PFSK-1 (cell line): ENCODE measurements around the gene LDLRAD2.

Source experiments
- FOXP2 ChIP-seq: optimal IDR thresholded peaks from 2 replicates; pipeline ENCODE3; 2011; ENCODE audit warnings: borderline replicate concordance, control low read depth, inconsistent platforms; ENCODE audit not compliant: insufficient read depth; ENCODE audit errors: extremely low read length, extremely low read depth
- POLR2AphosphoS5 ChIP-seq: IDR thresholded peaks from 2 replicates; pipeline ENCODE4 v1.6.1; 2012; ENCODE audit warnings: low read depth, mild to moderate bottlenecking, control low read depth, low read length, moderate library complexity
- SIN3A ChIP-seq: IDR thresholded peaks from 2 replicates; pipeline ENCODE4 v1.6.1; 2012; ENCODE audit warnings: mild to moderate bottlenecking, low read length, moderate library complexity, borderline replicate concordance; ENCODE audit not compliant: insufficient read depth
- TAF1 ChIP-seq: IDR thresholded peaks from 2 replicates; pipeline ENCODE4 v1.6.1; 2012; ENCODE audit warnings: low read length, control low read depth, borderline replicate concordance; ENCODE audit not compliant: insufficient read depth
- TF ChIP-seq, protein P1 (sequence below), 2 experiments: IDR thresholded peaks; 2 replicates each; pipeline versions ENCODE4 v1.6.1 to v1.8.0; 2011 to 2012; ENCODE audit warnings: low read depth in 2 of 2, low read length in 2 of 2, control low read depth in 1 of 2, inconsistent platforms in 1 of 2, mild to moderate bottlenecking in 1 of 2, moderate library complexity in 1 of 2; ENCODE audit not compliant: insufficient read depth in 1 of 2

DNA sequence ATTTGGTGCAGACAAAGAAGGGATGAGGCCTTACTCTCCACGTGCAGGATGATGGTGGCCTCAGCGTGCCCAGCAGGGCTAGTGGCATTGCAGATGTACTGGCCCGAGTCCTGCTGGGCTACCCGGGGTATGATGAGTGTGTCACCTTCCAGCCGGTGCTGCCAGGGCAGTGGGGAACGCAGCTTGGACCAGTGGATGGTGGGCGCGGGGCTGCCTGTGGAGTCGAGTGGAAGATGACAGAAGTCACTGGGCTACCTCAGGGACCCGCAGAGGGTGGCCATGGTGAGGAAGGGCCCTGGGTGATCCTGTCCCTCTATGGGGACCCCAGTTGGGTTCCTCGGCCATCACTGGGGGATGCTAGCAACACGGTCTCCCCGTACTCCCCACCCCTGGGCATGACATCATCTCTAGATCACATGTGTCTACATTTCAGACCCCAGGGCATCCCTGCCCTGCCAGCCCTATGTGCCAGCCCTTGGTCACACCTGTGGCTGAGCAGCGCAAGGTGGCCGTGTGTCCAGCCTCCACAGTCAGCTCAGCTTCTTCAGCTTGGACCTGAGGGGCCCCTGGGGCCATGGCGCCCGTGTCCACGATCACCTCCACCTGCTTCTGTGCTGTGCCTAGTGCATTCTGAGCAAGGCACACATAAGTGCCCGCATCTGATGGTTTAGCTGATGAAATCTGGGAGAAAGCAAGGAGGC, 27.4 kb downstream of the LDLRAD2 start:
- TF ChIP-seq, protein P1, sequence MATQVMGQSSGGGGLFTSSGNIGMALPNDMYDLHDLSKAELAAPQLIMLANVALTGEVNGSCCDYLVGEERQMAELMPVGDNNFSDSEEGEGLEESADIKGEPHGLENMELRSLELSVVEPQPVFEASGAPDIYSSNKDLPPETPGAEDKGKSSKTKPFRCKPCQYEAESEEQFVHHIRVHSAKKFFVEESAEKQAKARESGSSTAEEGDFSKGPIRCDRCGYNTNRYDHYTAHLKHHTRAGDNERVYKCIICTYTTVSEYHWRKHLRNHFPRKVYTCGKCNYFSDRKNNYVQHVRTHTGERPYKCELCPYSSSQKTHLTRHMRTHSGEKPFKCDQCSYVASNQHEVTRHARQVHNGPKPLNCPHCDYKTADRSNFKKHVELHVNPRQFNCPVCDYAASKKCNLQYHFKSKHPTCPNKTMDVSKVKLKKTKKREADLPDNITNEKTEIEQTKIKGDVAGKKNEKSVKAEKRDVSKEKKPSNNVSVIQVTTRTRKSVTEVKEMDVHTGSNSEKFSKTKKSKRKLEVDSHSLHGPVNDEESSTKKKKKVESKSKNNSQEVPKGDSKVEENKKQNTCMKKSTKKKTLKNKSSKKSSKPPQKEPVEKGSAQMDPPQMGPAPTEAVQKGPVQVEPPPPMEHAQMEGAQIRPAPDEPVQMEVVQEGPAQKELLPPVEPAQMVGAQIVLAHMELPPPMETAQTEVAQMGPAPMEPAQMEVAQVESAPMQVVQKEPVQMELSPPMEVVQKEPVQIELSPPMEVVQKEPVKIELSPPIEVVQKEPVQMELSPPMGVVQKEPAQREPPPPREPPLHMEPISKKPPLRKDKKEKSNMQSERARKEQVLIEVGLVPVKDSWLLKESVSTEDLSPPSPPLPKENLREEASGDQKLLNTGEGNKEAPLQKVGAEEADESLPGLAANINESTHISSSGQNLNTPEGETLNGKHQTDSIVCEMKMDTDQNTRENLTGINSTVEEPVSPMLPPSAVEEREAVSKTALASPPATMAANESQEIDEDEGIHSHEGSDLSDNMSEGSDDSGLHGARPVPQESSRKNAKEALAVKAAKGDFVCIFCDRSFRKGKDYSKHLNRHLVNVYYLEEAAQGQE (IDR thresholded peaks at IDR 0.05; ENCODE audit: insufficient read depth in 1 of 2, low read depth in 2 of 2, low read length in 2 of 2) = no peak
- TF ChIP-seq TAF1 = no peak
- TF ChIP-seq POLR2AphosphoS5 = no peak
- TF ChIP-seq SIN3A = no peak
- TF ChIP-seq FOXP2 = no peak
